ENCODE results near the gene ABCC4. TPM values are rescaled to one million over a fixed set of nuclear protein-coding genes. Genes with fewer than 3 reads are reported as not detected.
A peak's percentile ranks its signal among the peaks of the same experiment; 100 is the strongest.

Gene ABCC4
- total and polyA plus RNA-seq, 2 of the 13 experiments (the other 11 are each of a cell fraction or from before 2014, with no cell fraction given), result 4.2 to 11.3 TPM

DNA sequence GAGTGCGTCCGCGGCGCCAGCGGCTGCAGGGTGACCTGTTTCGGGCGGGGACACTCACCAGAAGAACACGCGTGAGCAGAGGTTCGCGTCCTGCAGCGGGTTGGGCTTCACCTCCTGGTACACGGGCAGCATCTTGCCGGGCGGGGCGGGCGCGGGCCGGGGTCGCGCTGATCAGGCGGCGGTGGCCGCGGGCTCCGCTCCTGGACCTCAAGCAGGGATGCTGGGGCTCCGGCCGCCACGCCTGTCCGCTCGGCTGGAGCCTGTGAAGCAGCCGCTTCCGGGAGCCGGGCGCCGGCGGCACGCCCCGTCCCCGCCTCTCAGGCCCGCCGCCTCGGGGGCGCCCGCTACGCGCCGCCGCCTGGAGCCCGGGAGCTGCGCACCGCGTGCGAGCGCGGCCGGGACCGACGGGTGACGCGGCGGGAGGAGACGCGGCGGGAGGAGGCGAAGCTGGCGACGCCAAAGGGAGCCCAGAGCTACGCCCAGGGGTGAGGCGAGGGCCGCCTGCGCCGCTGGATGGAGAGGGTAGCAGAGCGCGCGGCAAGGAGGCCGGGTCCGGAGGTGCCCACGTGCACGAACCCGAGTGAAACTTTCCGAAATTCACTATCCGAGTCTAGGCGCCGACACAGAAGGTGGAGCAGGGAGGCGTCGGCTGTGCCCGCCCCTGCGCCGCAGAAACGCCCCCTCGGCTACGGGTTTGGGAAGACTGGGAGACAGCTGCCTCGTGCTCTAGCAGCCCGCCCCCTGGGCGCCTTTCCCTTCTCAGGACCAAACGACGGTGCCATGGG lies at the start of gene ABCC4 (continued):
- TF ChIP-seq XBP1 (CRISPR knock-in tag; IDR thresholded peaks at IDR 0.05) (no peak), ZNF335 (CRISPR knock-in tag; IDR thresholded peaks at IDR 0.05) (no peak), NFRKB (IDR thresholded peaks at IDR 0.05) (no peak), MAFF (IDR thresholded peaks at IDR 0.05; ENCODE audit: low read depth, low read length) (no peak), IKZF4 (CRISPR knock-in tag; IDR thresholded peaks at IDR 0.05; ENCODE audit: borderline replicate concordance, low read depth, not compliant biosample characterization) (peak; percentile 75), ZNF484 (CRISPR knock-in tag; IDR thresholded peaks at IDR 0.05; ENCODE audit: borderline replicate concordance, low read depth) (no peak), RFX3 (CRISPR knock-in tag; IDR thresholded peaks at IDR 0.05) (no peak), TBL1XR1 (IDR thresholded peaks at IDR 0.05; ENCODE audit: borderline replicate concordance, low read length, partially characterized antibody) (no peak), ZFX (CRISPR knock-in tag; IDR thresholded peaks at IDR 0.05; ENCODE audit: low read depth) (peak; percentile 35; the same call in 1 of the 2 replicates), ZNF160 (CRISPR knock-in tag; IDR thresholded peaks at IDR 0.05) (no peak), TOE1 (CRISPR knock-in tag; IDR thresholded peaks at IDR 0.05) (no peak; the same call in 1 of the 2 replicates), ATF7 (IDR thresholded peaks at IDR 0.05) (no peak), ATF7 (CRISPR knock-in tag; IDR thresholded peaks at IDR 0.05) (no peak), ZNF703 (CRISPR knock-in tag; IDR thresholded peaks at IDR 0.05; ENCODE audit: borderline replicate concordance) (no peak), ADNP (CRISPR knock-in tag; IDR thresholded peaks at IDR 0.05) (no peak), ZNF496 (CRISPR knock-in tag; IDR thresholded peaks at IDR 0.05; ENCODE audit: insufficient replicate concordance) (no peak), BORCS8-MEF2B (CRISPR knock-in tag; IDR thresholded peaks at IDR 0.05) (peak; percentile 61; the same call in 1 of the 2 replicates), RARA (CRISPR knock-in tag; IDR thresholded peaks at IDR 0.05) (no peak), ELF3 (CRISPR knock-in tag; IDR thresholded peaks at IDR 0.05) (peak; percentile 21; the same call in 1 of the 2 replicates), ZFP36L2 (CRISPR knock-in tag; IDR thresholded peaks at IDR 0.05) (no peak), IRX3 (CRISPR knock-in tag; IDR thresholded peaks at IDR 0.05; ENCODE audit: borderline replicate concordance, low read depth) (peak; percentile 85; the same call in 1 of the 2 replicates), DNMT3B (CRISPR knock-in tag; conservative IDR thresholded peaks at IDR 0.05) (no peak), SIX1 (CRISPR knock-in tag; IDR thresholded peaks at IDR 0.05; ENCODE audit: borderline replicate concordance) (no peak), HNF4A (CRISPR knock-in tag; IDR thresholded peaks at IDR 0.05) (no peak), NR1H2 (CRISPR knock-in tag; IDR thresholded peaks at IDR 0.05; ENCODE audit: borderline replicate concordance, low read depth) (no peak), NCOA2 (CRISPR knock-in tag; IDR thresholded peaks at IDR 0.05) (no peak)
- TF ChIP-seq, protein P1, sequence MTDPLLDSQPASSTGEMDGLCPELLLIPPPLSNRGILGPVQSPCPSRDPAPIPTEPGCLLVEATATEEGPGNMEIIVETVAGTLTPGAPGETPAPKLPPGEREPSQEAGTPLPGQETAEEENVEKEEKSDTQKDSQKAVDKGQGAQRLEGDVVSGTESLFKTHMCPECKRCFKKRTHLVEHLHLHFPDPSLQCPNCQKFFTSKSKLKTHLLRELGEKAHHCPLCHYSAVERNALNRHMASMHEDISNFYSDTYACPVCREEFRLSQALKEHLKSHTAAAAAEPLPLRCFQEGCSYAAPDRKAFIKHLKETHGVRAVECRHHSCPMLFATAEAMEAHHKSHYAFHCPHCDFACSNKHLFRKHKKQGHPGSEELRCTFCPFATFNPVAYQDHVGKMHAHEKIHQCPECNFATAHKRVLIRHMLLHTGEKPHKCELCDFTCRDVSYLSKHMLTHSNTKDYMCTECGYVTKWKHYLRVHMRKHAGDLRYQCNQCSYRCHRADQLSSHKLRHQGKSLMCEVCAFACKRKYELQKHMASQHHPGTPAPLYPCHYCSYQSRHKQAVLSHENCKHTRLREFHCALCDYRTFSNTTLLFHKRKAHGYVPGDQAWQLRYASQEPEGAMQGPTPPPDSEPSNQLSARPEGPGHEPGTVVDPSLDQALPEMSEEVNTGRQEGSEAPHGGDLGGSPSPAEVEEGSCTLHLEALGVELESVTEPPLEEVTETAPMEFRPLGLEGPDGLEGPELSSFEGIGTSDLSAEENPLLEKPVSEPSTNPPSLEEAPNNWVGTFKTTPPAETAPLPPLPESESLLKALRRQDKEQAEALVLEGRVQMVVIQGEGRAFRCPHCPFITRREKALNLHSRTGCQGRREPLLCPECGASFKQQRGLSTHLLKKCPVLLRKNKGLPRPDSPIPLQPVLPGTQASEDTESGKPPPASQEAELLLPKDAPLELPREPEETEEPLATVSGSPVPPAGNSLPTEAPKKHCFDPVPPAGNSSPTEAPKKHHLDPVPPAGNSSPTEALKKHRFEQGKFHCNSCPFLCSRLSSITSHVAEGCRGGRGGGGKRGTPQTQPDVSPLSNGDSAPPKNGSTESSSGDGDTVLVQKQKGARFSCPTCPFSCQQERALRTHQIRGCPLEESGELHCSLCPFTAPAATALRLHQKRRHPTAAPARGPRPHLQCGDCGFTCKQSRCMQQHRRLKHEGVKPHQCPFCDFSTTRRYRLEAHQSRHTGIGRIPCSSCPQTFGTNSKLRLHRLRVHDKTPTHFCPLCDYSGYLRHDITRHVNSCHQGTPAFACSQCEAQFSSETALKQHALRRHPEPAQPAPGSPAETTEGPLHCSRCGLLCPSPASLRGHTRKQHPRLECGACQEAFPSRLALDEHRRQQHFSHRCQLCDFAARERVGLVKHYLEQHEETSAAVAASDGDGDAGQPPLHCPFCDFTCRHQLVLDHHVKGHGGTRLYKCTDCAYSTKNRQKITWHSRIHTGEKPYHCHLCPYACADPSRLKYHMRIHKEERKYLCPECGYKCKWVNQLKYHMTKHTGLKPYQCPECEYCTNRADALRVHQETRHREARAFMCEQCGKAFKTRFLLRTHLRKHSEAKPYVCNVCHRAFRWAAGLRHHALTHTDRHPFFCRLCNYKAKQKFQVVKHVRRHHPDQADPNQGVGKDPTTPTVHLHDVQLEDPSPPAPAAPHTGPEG (CRISPR knock-in tag; IDR thresholded peaks at IDR 0.05), result no peak

All from HepG2 (cell line).